Effector memory CD8-positive, alpha-beta T cell (primary cell): ENCODE results near the gene RHOBTB3.

Experiments used
- ATAC-seq: fragments of 150-1000 bp; cut with Tn5 transposase; replicated peaks from 2 replicates; pipeline ENCODE4 v1.10.0; 2021; ENCODE audit warnings: mild to moderate bottlenecking, moderate library complexity
- DNase-seq, 3 experiments: peaks; one replicate each; pipeline ENCODE4 v3.0.0; 2021
- H3K27ac Mint-ChIP-seq, 2 donors: one replicate each; pipeline ENCODE4 v1.8.0; 2022; ENCODE audit warnings: mild to moderate bottlenecking in 2 of 2, mixed read lengths in 2 of 2, moderate library complexity in 2 of 2
- H3K27me3 Mint-ChIP-seq, 2 donors: one replicate each; pipeline ENCODE4 v1.8.0; 2022; ENCODE audit warnings: mixed read lengths in 2 of 2
- H3K36me3 Mint-ChIP-seq: one replicate; pipeline ENCODE4 v1.8.0; 2022; ENCODE audit warnings: mild to moderate bottlenecking, moderate library complexity, mixed read lengths; ENCODE audit not compliant: insufficient read depth
- H3K4me1 Mint-ChIP-seq, 2 donors: one replicate each; pipeline ENCODE4 v1.8.0; 2022; ENCODE audit warnings: low read depth in 2 of 2, mixed read lengths in 2 of 2
- H3K4me3 Mint-ChIP-seq, 2 donors: one replicate each; pipeline ENCODE4 v1.8.0; 2022; ENCODE audit warnings: mild to moderate bottlenecking in 2 of 2, mixed read lengths in 2 of 2, moderate library complexity in 2 of 2
- H3K9me3 Mint-ChIP-seq, 2 donors: one replicate each; pipeline ENCODE4 v1.8.0; 2022; ENCODE audit warnings: mixed read lengths in 2 of 2

Gene RHOBTB3

DNA sequence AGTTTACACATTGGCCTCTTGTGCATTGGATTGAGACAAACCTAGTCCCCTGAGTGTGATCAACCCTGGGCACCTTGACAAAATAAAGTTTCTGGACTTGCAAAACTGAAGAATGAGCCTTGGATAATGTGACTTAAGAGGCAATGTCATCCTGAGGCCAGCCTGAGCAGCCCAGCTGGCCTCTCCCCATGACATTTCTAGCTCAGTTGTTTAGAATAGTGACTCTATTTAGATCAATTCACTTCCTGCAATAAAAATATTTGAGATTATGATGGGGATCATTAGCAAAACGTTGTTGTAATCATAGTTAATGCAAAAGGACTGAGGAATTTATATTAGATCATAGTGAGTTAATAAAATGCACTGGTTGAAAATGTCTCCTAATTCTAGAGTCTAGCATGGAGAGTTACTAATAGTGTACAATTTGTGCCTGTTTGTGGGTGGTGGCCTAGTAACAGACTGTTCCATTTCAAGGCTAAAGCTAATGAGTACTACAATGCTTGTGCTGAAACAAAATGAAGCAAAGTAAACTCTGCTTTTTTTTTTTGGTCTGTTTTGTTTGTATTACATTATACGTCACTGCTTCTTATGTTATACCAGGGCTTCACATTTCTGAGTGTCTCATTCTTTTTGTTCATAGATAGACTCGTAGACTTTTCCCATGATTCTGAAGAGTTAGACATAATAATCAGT is 10.9 kb upstream of the RHOBTB3 start:
- DNase-seq (no peak), ATAC-seq (no peak)
- Mint-ChIP-seq H3K4me1 (peaks cover 2 to 10% of the 10 kb centered on the region in 2 donors), H3K27me3 (no peaks in the 10 kb centered on the region), H3K27ac (no peak overlapping the region), H3K36me3 (no peaks in the 10 kb centered on the region), H3K4me3 (no peak overlapping the region), H3K9me3 (no peaks in the 10 kb centered on the region)

- no peaks in the 10 kb centered on the region for H3K27me3 Mint-ChIP-seq
- ATAC-seq: no peak
Measured at GRCh38 chr5:95721582-95722295, 9.4 kb upstream of the RHOBTB3 start.

GRCh38 chr5:95723632-95724369 is 7.3 kb upstream of the RHOBTB3 start:
- no peak overlapping the region for H3K4me3 Mint-ChIP-seq
- H3K9me3 Mint-ChIP-seq: no peaks in the 10 kb centered on the region
- no peak overlapping the region for H3K27ac Mint-ChIP-seq
- H3K27me3 Mint-ChIP-seq: no peaks in the 10 kb centered on the region
- H3K36me3 Mint-ChIP-seq: no peaks in the 10 kb centered on the region
- peaks cover 0 to 2% of the 10 kb centered on the region in 2 donors for H3K4me1 Mint-ChIP-seq
- DNase-seq (no peak), ATAC-seq (no peak)

More at GRCh38 chr5:95721582-95722295, 9.4 kb upstream of the RHOBTB3 start:
- H3K4me1 Mint-ChIP-seq: peaks cover 0 to 2% of the 10 kb centered on the region in 2 donors
- no peak overlapping the region for H3K27ac Mint-ChIP-seq
- no peaks in the 10 kb centered on the region for H3K36me3 Mint-ChIP-seq
- no peak overlapping the region for H3K4me3 Mint-ChIP-seq
- no peaks in the 10 kb centered on the region for H3K9me3 Mint-ChIP-seq
- DNase-seq: no peak

- DNase-seq (no peak), ATAC-seq (no peak)
- Mint-ChIP-seq H3K36me3 (no peaks in the 10 kb centered on the region), H3K27me3 (peaks cover 7 to 9% of the 10 kb centered on the region in 2 donors), H3K27ac (no peak overlapping the region), H3K4me1 (peaks cover 1 to 2% of the 10 kb centered on the region in 2 donors), H3K4me3 (no peak overlapping the region), H3K9me3 (no peaks in the 10 kb centered on the region)
Measured at GRCh38 chr5:95725071-95725820, 5.9 kb upstream of the RHOBTB3 start.

DNA sequence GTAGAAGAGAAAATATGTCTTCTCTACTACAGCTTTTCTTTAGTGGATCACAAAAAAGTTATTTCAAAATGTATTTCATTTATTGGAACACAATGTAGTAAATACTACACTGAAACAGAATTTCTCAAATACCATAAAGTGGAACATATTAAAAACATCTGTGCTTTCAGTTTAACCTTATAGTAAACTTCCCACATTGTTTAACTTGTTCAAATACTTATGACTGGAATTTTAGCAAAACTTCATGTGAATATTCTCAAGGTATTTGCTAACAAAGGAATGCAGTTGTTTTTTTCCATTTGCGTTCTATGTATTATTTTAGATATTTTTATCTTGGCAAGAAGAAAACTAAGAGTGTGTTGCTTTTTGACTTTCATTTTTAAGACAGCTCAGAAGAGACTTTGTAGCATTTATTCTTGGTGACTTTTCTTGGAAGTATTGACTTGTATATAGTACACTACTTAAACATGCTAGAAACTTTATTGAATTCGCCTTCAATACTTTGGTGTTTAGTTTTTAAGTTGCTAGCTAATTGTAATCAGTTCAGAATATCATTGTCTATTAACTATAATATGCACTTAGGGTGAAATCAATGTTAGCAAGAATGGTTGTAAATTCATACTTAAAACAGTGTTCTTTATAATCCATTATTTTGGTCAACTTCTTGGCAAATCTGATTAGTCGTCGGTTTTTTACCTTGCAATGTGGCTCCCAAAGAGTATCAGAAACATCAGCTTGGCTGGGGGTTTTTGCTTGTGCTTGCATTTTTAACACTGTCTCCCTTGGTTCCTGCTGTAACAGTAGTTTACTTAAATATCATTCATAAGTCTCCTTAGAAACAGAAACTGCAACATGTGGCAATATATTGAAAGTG is 5.0 kb upstream of the RHOBTB3 start:
- Mint-ChIP-seq H3K27me3 (peaks cover 14 to 16% of the 10 kb centered on the region in 2 donors), H3K4me3 (no peak overlapping the region), H3K9me3 (no peaks in the 10 kb centered on the region), H3K27ac (no peak overlapping the region), H3K36me3 (no peaks in the 10 kb centered on the region), H3K4me1 (peaks cover 6 to 7% of the 10 kb centered on the region in 2 donors)
- no peak for ATAC-seq
- no peak for DNase-seq

DNA sequence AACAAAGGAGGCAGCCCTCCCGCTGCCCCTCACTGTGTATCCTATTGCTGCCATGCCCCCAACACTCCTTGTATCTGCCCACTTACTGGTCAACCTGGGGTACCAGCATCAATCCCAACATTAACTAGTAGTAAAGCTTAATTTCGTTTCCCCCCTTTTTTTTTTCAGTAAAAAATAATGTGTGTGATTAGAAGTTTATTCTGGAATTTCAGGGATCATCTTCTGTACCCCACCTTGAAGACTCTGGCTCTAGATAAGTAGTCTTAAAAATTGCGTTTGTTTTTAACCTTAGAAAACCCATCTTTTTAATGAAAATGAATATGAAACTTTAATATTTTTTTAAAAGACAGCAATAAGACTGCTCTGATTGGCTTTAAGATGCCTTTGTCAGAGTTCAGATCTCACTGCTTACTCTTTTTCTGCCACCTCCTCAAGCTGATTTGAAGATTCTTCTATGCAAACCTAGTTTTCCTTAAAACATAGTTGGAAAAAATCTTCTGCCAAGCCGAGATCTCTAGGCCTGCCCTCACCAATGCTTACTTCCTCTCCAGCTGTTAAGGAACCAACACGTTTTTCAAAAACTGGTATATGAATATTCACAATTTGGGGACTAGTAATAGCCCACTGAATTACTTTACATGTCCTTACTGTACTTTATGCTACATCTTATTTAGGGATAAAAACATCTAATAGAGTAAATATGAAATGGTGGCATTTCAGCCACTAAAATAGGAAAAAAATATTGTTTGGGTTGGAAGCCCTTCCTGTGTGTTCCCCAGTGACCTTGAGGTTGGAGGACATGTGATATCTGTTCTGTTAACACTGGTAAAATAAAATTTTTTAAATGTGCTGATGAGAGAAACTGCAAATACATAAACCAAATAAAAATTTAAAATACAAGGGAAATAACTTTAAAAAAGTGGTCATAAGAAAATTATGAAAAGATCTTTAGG is 4.0 kb upstream of the RHOBTB3 start:
- Mint-ChIP-seq H3K4me3 (no peak overlapping the region), H3K9me3 (no peaks in the 10 kb centered on the region), H3K4me1 (peaks cover 11 to 13% of the 10 kb centered on the region in 2 donors), H3K36me3 (no peaks in the 10 kb centered on the region), H3K27ac (no peak overlapping the region), H3K27me3 (peaks cover 19 to 24% of the 10 kb centered on the region in 2 donors)
- DNase-seq (no peak), ATAC-seq (no peak)

DNA sequence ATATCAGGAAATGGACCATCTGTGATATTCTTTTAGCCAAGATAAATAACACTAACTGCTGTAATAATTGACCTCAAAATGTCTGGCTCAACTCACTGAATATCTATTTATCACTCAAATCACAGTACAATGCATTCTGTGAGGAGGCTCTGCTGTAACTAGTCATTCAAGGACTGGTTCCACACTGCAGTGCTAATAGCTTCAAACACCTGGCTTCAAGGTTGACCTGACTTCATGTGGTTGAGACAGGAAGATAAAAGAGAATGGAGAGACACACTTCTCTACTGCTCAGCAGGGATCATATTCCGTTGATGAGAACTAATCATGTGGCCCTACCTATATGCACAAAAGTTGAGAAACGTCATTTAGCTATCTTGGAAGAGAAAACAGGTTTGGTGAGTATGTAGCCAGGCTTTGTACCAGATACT is 3.4 kb upstream of the RHOBTB3 start:
- ATAC-seq (no peak), DNase-seq (no peak)
- peaks cover 23 to 28% of the 10 kb centered on the region in 2 donors for H3K27me3 Mint-ChIP-seq
- no peaks in the 10 kb centered on the region for H3K36me3 Mint-ChIP-seq
- H3K4me3 Mint-ChIP-seq: no peak overlapping the region
- peaks cover 12 to 14% of the 10 kb centered on the region in 2 donors for H3K4me1 Mint-ChIP-seq
- H3K27ac Mint-ChIP-seq: no peak overlapping the region
- no peaks in the 10 kb centered on the region for H3K9me3 Mint-ChIP-seq

GRCh38 chr5:95728494-95729114 is 2.5 kb upstream of the RHOBTB3 start:
- Mint-ChIP-seq H3K4me1 (peaks cover 12 to 14% of the 10 kb centered on the region in 2 donors), H3K36me3 (no peaks in the 10 kb centered on the region), H3K27me3 (peaks cover 28 to 31% of the 10 kb centered on the region in 2 donors), H3K9me3 (no peaks in the 10 kb centered on the region), H3K27ac (no peak overlapping the region), H3K4me3 (no peak overlapping the region)
- ATAC-seq (no peak), DNase-seq (no peak)

DNA sequence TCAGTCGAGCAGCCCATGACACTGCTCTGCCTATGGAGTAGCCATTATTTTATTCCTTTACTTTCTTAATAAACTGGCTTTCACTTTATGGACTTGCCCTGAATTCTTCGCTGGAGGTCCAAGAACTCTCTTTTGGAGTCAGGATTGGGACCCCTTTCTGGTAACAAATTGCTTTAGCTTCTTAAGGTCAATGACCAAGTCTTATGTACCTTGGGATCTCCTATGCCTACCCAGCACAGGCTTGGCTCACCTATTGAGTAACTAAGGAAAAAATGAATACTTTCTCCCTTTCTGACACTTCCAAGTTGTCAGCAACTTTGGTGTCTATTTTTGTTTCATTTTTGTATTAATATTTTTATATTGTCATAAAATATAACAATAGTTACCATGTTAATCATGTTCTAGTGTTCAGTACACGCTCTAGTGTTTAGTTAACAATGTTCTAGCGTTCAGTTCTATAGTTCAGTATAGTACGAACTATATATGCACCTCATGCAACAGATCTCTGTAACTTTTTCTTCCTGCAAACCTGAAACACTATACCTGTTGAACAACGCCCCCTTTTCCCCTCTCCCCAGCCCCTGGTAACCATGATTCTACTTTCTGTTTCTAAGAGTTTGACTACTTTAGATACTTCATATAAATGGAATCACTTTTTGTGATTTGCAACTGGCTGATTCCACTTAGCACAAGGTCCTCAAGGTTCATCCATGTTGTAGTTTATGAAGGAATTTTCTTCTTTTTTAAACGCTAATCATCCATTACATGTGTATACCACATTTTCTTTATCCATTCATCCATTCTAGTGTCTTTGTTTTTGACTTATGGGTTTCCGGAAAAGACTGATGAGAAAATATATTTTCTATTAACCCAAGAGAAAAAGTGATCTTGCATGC is 1.8 kb upstream of the RHOBTB3 start:
- DNase-seq: no peak
- Mint-ChIP-seq H3K4me1 (peaks cover 11 to 14% of the 10 kb centered on the region in 2 donors), H3K9me3 (no peaks in the 10 kb centered on the region), H3K36me3 (no peaks in the 10 kb centered on the region), H3K4me3 (peak overlapping the region; percentile 74 to 83), H3K27ac (no peak overlapping the region), H3K27me3 (peaks cover 30 to 37% of the 10 kb centered on the region in 2 donors)
- ATAC-seq: no peak

DNA sequence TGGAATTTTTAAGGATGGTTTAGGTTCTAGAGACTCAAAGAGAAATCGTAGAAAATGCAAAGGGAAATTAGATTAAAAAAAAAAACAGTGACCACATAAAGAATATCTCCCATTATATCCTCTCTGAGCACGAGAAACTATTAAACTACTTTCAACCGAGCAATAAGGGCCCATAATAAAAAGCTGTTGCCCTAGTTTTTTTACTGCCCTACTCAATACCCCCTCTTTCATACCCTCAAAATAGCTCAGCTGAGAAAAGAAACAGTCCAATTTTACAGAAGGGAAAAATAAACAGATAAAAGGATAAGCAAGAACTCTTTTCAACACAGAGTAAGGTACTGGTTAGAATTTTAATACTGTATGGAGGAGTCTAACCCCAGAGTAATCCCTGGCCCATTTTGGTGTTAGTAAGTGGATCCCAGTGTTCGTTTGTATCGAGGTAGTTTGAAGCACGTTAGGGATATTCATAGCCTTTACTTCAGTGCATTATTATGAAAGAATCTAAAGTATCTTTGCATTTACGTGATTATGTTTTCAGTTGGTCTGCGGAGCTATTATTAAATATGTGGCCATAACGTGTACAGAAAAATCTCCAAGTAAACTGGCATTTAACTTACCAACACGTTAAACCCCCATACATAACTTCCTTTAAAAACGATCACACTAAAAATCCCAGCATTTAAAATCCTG is 980 bp upstream of the RHOBTB3 start:
- no peak overlapping the region for H3K27ac Mint-ChIP-seq

More for the DNA sequence above, 980 bp upstream of the RHOBTB3 start:
- Mint-ChIP-seq H3K4me1 (peaks cover 11 to 14% of the 10 kb centered on the region in 2 donors), H3K27me3 (peaks cover 38 to 45% of the 10 kb centered on the region in 2 donors), H3K9me3 (no peaks in the 10 kb centered on the region), H3K36me3 (no peaks in the 10 kb centered on the region), H3K4me3 (peak overlapping the region; percentile 74 to 83)
- ATAC-seq (no peak), DNase-seq (no peak)
